Right atrium auricular region (tissue), 2 donors: ENCODE results near the gene HOXA10. TPM values are rescaled to one million over a fixed set of nuclear protein-coding genes. Genes with fewer than 3 reads are reported as not detected.

ENCODE experiments used
- DNase-seq: peaks from one replicate; pipeline ENCODE4 v3.0.0-alpha.2; 2019; ENCODE audit warnings: low spot score
- H3K27ac ChIP-seq, 2 donors: fragments of 200-600 bp; sonication (generic); 1 replicate in 1 of 2; 2 replicates in 1 of 2; pipeline ENCODE4 v1.5.1; 2016 to 2019
- H3K27me3 ChIP-seq, 2 donors: fragments of 200-600 bp; sonication (generic); one replicate each; pipeline versions ENCODE4 v1.5.1 to v1.6.0; 2017 to 2019
- H3K36me3 ChIP-seq: fragments of 200-600 bp; sonication (generic); one replicate; pipeline ENCODE4 v1.5.1; 2016
- H3K4me1 ChIP-seq, 2 donors: fragments of 200-600 bp; sonication (generic); one replicate each; pipeline versions ENCODE4 v1.5.1 to v1.6.0; 2017 to 2019
- H3K4me3 ChIP-seq, 2 donors: fragments of 200-600 bp; sonication (generic); 1 replicate in 1 of 2; 2 replicates in 1 of 2; pipeline ENCODE4 v1.5.1; 2017 to 2019; ENCODE audit warnings: mild to moderate bottlenecking in 1 of 2, moderate library complexity in 1 of 2
- H3K9me3 ChIP-seq, 2 donors: fragments of 200-600 bp; sonication (generic); one replicate each; pipeline ENCODE4 v1.5.1; 2019
- CTCF ChIP-seq, 2 donors: fragments of 200-600 bp; sonication (generic); IDR thresholded peaks; one replicate each; pipeline ENCODE4 v1.5.1; 2019; ENCODE audit warnings: antibody characterized with exemption in 2 of 2
- microRNA counts, 2 donors: library from miRNA; unstranded; fragments of <30 nt; microRNA quantifications; one replicate each; lab custom pipeline; 2016 to 2017
- microRNA-seq, 2 donors: library from miRNA; unstranded; fragments of <30 nt; microRNA quantifications; one replicate each; pipeline ENCODE4, GENCODE V29; 2016 to 2017; ENCODE audit warnings: borderline number of aligned reads in 2 of 2, borderline replicate concordance in 1 of 2
- total RNA-seq, 2 donors: library from RNA; depleted of rRNA; stranded (reverse); fragments of >200 nt; gene quantifications; one replicate each; pipeline ENCODE4 v1.1.0, GENCODE V29; 2016

Gene HOXA10
- total RNA-seq, 2 donors from 2014 or later = not detected

GRCh38 chr7:27123007-27123476 lies 51.1 kb downstream of the HOXA10 start:
- Histone ChIP-seq H3K27me3 (peaks cover 8 to 32% of the 10 kb centered on the region in 2 donors), H3K4me3 (no peak overlapping the region), H3K27ac (no peak overlapping the region)

GRCh38 chr7:27122077-27122910 lies 51.8 kb downstream of the HOXA10 start:
- H3K27ac ChIP-seq = no peak overlapping the region
- H3K4me3 ChIP-seq = no peak overlapping the region
- DNase-seq = no peak
- H3K36me3 ChIP-seq = no peaks in the 10 kb centered on the region
- peaks cover 8 to 38% of the 10 kb centered on the region in 2 donors for H3K27me3 ChIP-seq
- H3K4me1 ChIP-seq = peaks cover 0 to 10% of the 10 kb centered on the region in 2 donors
- H3K9me3 ChIP-seq = no peaks in the 10 kb centered on the region
- TF ChIP-seq CTCF (IDR thresholded peaks at IDR 0.05) = no peak

More at GRCh38 chr7:27123007-27123476, 51.1 kb downstream of the HOXA10 start:
- H3K36me3 ChIP-seq = no peaks in the 10 kb centered on the region
- H3K4me1 ChIP-seq = peaks cover 0 to 2% of the 10 kb centered on the region in 2 donors
- no peaks in the 10 kb centered on the region for H3K9me3 ChIP-seq
- DNase-seq = no peak
- no peak for TF ChIP-seq CTCF (IDR thresholded peaks at IDR 0.05)

GRCh38 chr7:27121684-27122076 lies 52.4 kb downstream of the HOXA10 start:
- peaks cover 0 to 12% of the 10 kb centered on the region in 2 donors for H3K4me1 ChIP-seq
- H3K4me3 ChIP-seq = no peak overlapping the region
- no peak for DNase-seq
- H3K27ac ChIP-seq = no peak overlapping the region
- no peaks in the 10 kb centered on the region for H3K36me3 ChIP-seq
- no peak for TF ChIP-seq CTCF (IDR thresholded peaks at IDR 0.05)
- peaks cover 8 to 38% of the 10 kb centered on the region in 2 donors for H3K27me3 ChIP-seq
- no peaks in the 10 kb centered on the region for H3K9me3 ChIP-seq

MicroRNA genes within 50 kb of the gene (microRNA counts, 767-probe panel; counts per million panel counts)
- 0 to 1,767 counts per million in 2 donors for microRNA hsa-miR-196b-5p (lab: Ali Mortazavi, UCI)

Small RNA genes lying within 50 kb of the gene (microRNA-seq; reads per million reads assigned to microRNA genes)
- gene MIR196B = 31.2 to 36.1 reads per million in 2 donors

Other genes starting within 250 kb of the HOXA10 start
- gene HOXA1, start 78.3 kb downstream of the HOXA10 start, total RNA-seq = under 1 TPM in 1 of 2 donors, not detected in 1; 0.20 TPM
- gene HOXA2, start 71.6 kb downstream of the HOXA10 start, total RNA-seq = under 1 TPM; 0.16 to 0.33 TPM
- gene HOXA4, start 43.6 kb downstream of the HOXA10 start, total RNA-seq = 1 to 10 TPM in 1 of 2 donors, under 1 TPM in 1; 0.59 to 1.2 TPM
- under 1 TPM; 0.24 to 0.96 TPM for gene HOXA5, start 30.6 kb downstream of the HOXA10 start, total RNA-seq
- gene HOXA6, start 26.5 kb downstream of the HOXA10 start, total RNA-seq = not detected
- gene HOXA3, start 21.7 kb downstream of the HOXA10 start, total RNA-seq = under 1 TPM; 0.28 to 0.30 TPM
- gene HOXA7, start 17.6 kb downstream of the HOXA10 start, total RNA-seq = not detected
- not detected for gene HOXA9, start 8.8 kb downstream of the HOXA10 start, total RNA-seq
- not detected for gene HOXA11, start 10.9 kb upstream of the HOXA10 start, total RNA-seq
- not detected for gene HOXA13, start 25.8 kb upstream of the HOXA10 start, total RNA-seq
- gene EVX1, start 68.5 kb upstream of the HOXA10 start, total RNA-seq = not detected